Inferior parietal cortex (tissue), 1 donor: Measurements from ENCODE around the gene ROBO1.

ENCODE experiments used
- DNase-seq: peaks from one replicate; pipeline ENCODE4 v3.0.0-alpha.2; 2016; ENCODE audit errors: extremely low spot score

ROBO1 gene

DNA sequence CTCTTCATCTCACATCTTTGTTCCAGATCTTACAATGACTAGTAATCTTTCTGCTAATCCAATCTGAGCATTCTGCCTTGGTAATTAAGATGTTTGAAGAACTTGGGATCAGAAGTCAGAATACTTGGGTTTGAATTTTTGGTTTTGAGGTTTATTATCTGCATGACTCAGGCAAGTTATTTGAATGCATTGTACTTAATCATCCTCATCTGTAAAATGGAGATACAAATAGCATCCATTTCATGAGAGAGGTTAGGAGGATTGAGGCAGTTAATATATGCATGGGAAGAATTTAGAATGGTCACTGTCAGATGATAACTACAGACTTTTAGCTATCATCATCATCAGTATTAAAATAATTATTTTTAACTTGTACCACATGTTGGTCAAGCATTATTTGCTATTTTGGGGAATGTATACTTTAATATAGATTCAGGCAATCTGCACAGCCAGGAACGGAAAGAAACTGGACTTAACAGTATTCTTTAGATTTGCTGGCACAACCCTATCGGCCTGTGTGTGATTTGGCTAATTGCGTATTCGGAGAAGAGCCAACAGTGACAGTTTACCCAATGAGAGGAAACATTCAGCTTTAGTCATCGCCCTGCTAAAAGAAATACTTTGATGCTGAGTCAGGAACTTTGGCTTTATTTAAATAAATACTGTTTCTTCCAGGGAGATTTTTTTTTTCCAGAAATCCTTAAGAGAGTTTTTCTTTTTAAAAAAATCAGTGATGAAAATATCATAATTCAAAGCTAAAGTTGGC lies 600.0 kb downstream of the ROBO1 start:
- DNase-seq = no peak

DNA sequence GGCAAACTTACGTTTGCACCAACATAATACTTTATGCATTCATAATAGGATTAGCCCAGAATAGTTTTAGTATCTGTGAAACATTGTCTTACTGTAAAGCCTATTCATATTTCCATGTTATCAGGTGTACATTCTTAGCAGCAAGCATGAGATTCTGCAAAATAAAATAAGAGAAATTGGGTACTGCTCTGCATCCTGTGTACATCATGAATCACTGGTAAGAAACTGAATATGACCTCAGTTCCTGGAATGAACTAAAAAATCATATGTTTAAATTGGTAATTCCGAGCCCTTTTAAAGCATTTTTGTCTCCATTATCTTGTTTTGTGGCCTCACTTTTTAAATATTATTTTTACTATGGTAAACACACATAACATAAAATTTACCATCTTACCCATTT lies 605.1 kb downstream of the ROBO1 start:
- DNase-seq = no peak

- no peak for DNase-seq
These were observed 605.9 kb downstream of the ROBO1 start for GRCh38 chr3:79161941-79162340.

GRCh38 chr3:79160421-79160820 lies 607.4 kb downstream of the ROBO1 start:
- DNase-seq = no peak

- DNase-seq = no peak
These were observed 608.1 kb downstream of the ROBO1 start for GRCh38 chr3:79159736-79160135.

DNA sequence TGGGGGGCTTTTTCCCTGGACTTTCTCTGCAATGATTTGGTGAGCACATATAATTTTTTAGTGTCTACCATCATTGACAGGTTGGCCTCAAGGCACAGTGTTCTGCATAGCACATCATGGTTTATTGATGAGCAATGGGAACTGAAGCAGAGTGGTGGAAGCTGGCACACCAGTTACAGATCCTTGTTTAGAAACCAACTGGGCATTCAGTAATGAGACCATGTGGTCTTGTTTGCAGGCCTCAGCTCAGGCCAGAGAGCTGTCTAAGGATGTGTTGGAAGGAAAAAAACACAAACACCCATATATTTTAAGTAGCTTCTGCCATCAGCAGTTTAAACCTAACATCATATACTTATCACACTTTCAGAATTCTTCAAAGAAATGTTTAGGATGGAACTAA lies 610.6 kb downstream of the ROBO1 start:
- no peak for DNase-seq

- no peak for DNase-seq
These were observed 612.9 kb downstream of the ROBO1 start for GRCh38 chr3:79154865-79155264.

- DNase-seq = peak; percentile 6
These were observed 619.0 kb downstream of the ROBO1 start for GRCh38 chr3:79148786-79149185.

DNA sequence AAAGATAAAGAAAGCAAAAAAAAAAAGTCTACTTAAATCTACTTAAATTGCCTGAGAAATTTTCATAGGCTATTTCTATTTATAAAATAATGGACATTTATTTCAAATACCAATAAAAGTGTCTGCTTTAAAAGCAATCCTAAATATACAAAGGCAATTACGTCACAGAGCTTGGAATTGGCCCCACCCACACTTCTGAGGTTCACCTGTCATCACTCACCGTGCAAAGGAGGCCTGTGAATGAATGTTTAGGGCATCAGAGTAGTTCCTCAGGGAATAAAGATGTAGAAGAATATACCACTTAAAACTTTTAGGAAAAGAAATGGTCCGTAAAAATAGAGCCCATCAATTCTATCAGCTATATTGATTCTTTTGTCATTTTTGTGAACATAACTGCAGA lies 621.8 kb downstream of the ROBO1 start:
- no peak for DNase-seq

- DNase-seq = no peak
These were observed 627.1 kb downstream of the ROBO1 start for GRCh38 chr3:79140708-79141107.

DNA sequence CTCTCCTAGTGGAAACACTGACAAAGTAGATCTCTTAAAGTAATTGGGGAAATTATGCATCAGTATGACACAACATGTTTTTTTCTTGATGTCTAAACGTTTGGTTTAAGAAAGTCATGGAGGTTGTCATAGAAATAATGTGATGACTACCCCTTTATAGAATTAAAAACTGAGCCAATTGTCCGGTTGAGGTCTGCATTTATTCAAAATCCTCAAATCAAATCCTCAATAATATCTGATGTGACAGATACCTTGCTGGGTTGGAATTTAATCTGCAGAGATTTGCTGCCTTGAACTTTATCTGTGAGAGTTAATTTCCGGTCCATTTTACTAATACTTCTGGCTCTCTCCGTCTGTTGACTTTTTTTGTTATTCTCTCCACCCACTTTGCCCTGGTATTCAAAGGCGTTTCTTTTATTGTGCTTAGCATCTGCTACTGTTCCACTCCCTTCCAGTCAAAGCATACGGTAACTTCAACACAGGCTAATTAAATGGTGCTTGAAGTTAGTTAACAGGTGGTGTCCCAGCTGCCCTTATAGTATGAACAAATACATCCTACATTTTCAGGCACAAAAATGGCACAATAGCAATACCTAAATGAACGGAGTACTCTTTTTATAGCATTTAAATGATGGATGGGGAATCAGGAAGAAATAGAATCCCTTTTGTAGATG lies 628.3 kb downstream of the ROBO1 start:
- no peak for DNase-seq

DNA sequence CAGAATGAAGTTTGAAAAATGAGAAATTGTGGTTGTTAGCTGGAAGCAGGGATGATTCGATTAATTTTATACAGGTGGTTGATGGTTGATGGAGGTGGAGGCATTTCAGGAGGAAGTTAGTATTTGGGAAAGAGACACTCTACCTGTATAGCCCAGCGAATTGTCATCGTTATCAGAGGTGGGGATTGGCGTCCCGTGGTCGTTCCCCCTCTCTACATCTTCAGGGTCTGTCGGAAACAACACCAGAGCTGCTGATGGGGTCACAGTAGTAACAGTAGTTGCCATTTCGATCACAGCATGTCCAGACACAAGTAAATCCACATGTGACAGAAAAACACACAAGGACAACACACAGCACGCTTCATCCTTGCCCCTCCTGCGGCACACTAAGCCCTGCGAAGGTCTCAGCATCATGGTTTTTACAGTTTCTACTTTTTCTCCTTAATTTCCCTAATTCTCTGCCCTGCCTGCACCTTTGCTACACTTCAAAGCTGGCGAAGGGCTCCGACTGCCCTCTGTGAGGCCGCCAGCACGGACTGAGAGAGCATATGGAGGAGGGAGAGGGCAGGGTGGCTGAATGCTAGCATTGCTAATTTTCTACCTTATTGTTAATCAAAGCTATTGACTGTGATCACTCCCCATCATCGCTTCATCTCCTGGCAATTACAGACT lies 642.3 kb downstream of the ROBO1 start:
- DNase-seq = no peak

GRCh38 chr3:79115458-79115857 lies 652.3 kb downstream of the ROBO1 start:
- no peak for DNase-seq

GRCh38 chr3:79113876-79114275 lies 653.9 kb downstream of the ROBO1 start:
- no peak for DNase-seq

GRCh38 chr3:79111375-79112052 lies 656.3 kb downstream of the ROBO1 start:
- no peak for DNase-seq

GRCh38 chr3:79109754-79110153 lies 658.0 kb downstream of the ROBO1 start:
- no peak for DNase-seq

DNA sequence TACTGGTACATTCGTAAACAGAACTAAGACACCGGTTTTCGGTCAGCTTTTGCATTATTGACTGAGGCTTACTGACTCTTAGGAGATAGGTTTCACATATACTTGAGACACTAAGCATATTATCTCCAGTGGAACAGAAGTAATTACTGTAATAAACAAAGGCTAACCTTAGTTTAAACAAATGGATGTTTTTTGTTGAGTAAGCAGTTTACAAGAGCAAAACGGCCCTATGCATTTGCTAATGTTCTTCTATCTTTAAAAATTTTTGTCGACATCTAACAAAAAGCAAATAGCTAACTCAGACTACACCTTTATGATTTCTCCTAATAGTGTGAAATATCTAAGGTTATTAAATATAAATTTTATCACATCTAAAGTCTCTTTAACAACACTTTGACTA lies 664.5 kb downstream of the ROBO1 start:
- DNase-seq = no peak

DNA sequence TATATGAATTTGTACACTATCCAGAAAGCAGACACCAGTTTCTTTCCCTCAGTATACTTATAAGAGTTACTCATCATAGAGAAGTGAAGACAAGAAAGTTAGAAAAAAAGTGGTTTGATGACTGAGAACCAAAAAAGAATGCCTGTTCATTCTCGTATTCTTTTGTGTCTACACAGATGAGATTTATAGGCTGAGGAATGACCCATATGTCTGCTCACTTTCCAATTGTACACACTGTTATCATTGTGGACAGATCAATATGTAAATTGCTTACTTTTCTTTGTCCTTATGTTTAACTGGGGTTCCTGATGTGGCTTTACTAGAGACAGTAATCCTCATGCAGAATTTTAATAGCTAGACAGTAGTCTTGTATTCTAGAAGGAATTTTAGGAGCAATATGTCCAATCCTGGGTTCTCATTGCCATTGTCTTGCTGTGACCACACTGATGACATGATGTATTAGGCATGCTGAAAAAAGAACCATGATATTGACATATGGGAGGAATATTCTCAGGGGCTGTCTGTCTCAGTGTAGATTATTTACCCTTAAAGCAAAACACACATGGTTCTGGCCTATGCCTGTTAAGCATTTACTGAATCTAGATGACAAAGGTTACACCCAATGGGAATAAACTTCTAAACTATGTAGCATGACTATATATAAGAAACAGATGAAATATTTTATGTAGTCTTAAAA lies 669.7 kb downstream of the ROBO1 start:
- no peak for DNase-seq

DNA sequence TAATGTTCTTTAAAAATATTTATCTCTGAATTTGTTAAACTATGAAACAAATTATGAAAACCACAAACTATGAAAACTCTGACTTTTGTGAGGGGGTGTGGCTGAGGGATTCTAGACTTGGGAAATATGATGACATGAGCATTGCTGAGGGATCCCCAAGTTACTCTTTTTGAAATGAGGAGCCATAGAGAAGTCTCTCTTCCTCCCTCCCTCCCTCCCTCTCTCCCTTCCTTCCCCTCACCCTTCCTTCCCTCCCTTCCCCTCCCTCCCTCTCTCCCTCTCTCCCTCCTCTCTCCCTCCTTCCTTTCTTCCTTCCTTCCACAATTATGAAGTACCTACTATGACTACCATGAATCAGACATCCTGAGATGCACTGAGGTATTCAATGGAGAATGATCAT lies 673.1 kb downstream of the ROBO1 start:
- DNase-seq = no peak

GRCh38 chr3:79086514-79086913 lies 681.3 kb downstream of the ROBO1 start:
- DNase-seq = peak; percentile 74

DNA sequence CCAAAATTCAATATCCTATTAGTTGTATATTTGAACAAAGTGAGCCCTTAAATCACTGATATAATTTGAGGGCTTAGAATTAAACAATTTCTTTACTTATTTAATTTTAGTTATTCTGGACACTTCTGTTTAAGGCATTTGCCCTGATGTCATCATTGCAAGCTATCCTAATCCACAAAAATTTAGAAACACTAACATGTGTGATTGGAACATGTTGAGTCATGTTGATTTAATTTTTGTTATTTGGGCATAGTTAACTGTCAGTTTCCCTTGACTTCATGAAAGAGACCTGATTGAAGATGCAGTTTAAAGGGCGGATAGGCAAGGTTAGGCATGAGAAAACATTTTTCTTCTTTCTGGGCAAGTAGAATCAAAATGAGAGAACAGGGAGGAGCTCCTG lies 682.6 kb downstream of the ROBO1 start:
- no peak for DNase-seq

GRCh38 chr3:79081335-79081734 lies 686.5 kb downstream of the ROBO1 start:
- no peak for DNase-seq
